ENCODE data around the gene PGS1. TPM values are rescaled to one million over a fixed set of nuclear protein-coding genes. Genes with fewer than 3 reads are reported as not detected.

The PGS1 gene
- total and polyA plus RNA-seq, 8 donors, result 11.2 to 22.7 (median 14.8) TPM

GRCh38 chr17:78341559-78342448 is 36.6 kb upstream of the PGS1 start:
- 8 to 9% methylated on average over 47 to 95 of the region's 95 CpGs for whole genome bisulfite sequencing, 2 donors
- no peak for TF ChIP-seq CTCF (IDR thresholded peaks at IDR 0.05)
- H3K4me3 ChIP-seq, result peak overlapping the region in 2 of 4 donors; percentile 39 to 42
- H3K27me3 ChIP-seq, result no peaks in the 10 kb centered on the region
- H3K4me1 ChIP-seq, result peaks cover 9 to 38% (median 24%) of the 10 kb centered on the region in 3 donors
- intact Hi-C loops (cut with DNase I), result no loop called here
- H3K9me3 ChIP-seq, result no peaks in the 10 kb centered on the region
- ATAC-seq (peak; percentile 69 to 81 (median 73)), DNase-seq (peak; percentile 74 to 91 (median 83)), FAIRE-seq (no peak)
- H3K36me3 ChIP-seq, result no peaks in the 10 kb centered on the region
- peak overlapping the region; percentile 77 to 85 (median 79) for H3K27ac ChIP-seq

GRCh38 chr17:78342449-78343186 is 35.8 kb upstream of the PGS1 start:
- H3K4me3 ChIP-seq, result peak overlapping the region in 2 of 4 donors; percentile 39 to 42
- peak overlapping the region; percentile 47 to 85 (median 72) for H3K27ac ChIP-seq
- intact Hi-C loops (cut with DNase I), result no loop called here
- no peak for TF ChIP-seq CTCF (IDR thresholded peaks at IDR 0.05)
- no peaks in the 10 kb centered on the region for H3K9me3 ChIP-seq
- H3K4me1 ChIP-seq, result peaks cover 9 to 46% (median 24%) of the 10 kb centered on the region in 3 donors
- FAIRE-seq, result no peak
- ATAC-seq, result peak in 3 of 4 donors; percentile 1 to 39 (median 7)
- no peaks in the 10 kb centered on the region for H3K36me3 ChIP-seq
- peak in 2 of 6 donors; percentile 43 to 66 for DNase-seq
- H3K27me3 ChIP-seq, result no peaks in the 10 kb centered on the region
- 71 to 72% methylated on average over 26 of the region's 26 CpGs for WGBS, 2 donors

GRCh38 chr17:78343187-78343542 is 35.3 kb upstream of the PGS1 start:
- peak in 4 of 6 donors; percentile 31 to 77 (median 55) for DNase-seq
- no peak for FAIRE-seq
- H3K36me3 ChIP-seq, result no peaks in the 10 kb centered on the region
- H3K27me3 ChIP-seq, result no peaks in the 10 kb centered on the region
- no peak overlapping the region for H3K4me3 ChIP-seq
- peaks cover 9 to 50% (median 24%) of the 10 kb centered on the region in 3 donors for H3K4me1 ChIP-seq
- peak overlapping the region in 2 of 4 donors; percentile 80 to 85 for H3K27ac ChIP-seq
- ATAC-seq, result peak in 2 of 4 donors; percentile 17 to 57
- TF ChIP-seq CTCF (IDR thresholded peaks at IDR 0.05), result no peak
- H3K9me3 ChIP-seq, result no peaks in the 10 kb centered on the region
- intact Hi-C loops (cut with DNase I), result no loop called here
- WGBS, 2 donors, result 52 to 57% methylated on average over 5 of the region's 5 CpGs

GRCh38 chr17:78343543-78344201 is 34.8 kb upstream of the PGS1 start:
- no peak for TF ChIP-seq CTCF (IDR thresholded peaks at IDR 0.05)
- intact Hi-C loops (cut with DNase I), result no loop called here
- ATAC-seq (no peak), FAIRE-seq (no peak), DNase-seq (peak in 1 of 6 donors; percentile 62)
- H3K4me3 ChIP-seq, result no peak overlapping the region
- peak overlapping the region in 2 of 4 donors; percentile 80 to 85 for H3K27ac ChIP-seq
- no peaks in the 10 kb centered on the region for H3K36me3 ChIP-seq
- H3K4me1 ChIP-seq, result peaks cover 9 to 52% (median 24%) of the 10 kb centered on the region in 3 donors
- H3K27me3 ChIP-seq, result no peaks in the 10 kb centered on the region
- 88 to 90% methylated on average over 19 of the region's 19 CpGs for WGBS, 2 donors
- H3K9me3 ChIP-seq, result no peaks in the 10 kb centered on the region

Measured in pancreas (tissue), 10 donors.